Endothelial cell of umbilical vein (primary cell): ENCODE measurements around the gene LBR. TPM values are rescaled to one million over a fixed set of nuclear protein-coding genes. Genes with fewer than 3 reads are reported as not detected.

Experiments
- BruUV-seq: library from RNA; stranded (reverse); fragments of 400-500 nt; replicated peaks from 2 replicates; lab custom pipeline; 2021; lab: Mats Ljungman, UMichigan
- CTCF ChIA-PET: fragments of 300-600, 350-600 bp; sonication (Branson Sonifier 250); formaldehyde crosslinking; loops from one replicate; lab custom pipeline; 2021; ENCODE audit warnings: antibody characterized with exemption, inconsistent platforms; lab: Charles Lee
- POLR2A ChIA-PET: fragments of 300-600, 350-600 bp; sonication (Branson Sonifier 250); formaldehyde crosslinking; loops from one replicate; lab custom pipeline; 2021; ENCODE audit warnings: antibody characterized with exemption, inconsistent platforms; lab: Charles Lee
- DNase-seq: peaks from one replicate; pipeline ENCODE4 v3.0.0-alpha.2; 2011; ENCODE audit warnings: low read depth, low spot score
- FAIRE-seq: peaks from 2 replicates; lab custom pipeline; 2011; peaks lifted over from hg19 to GRCh38; lab: Jason Lieb, UNC
- H2AFZ ChIP-seq: 2 replicates; pipeline ENCODE4 v1.6.0; 2012; ENCODE audit warnings: low read depth, low read length, control low read depth, inconsistent platforms
- H3K27ac ChIP-seq: 2 replicates; pipeline ENCODE4 v1.5.1; 2011; ENCODE audit warnings: low read depth, mild to moderate bottlenecking, control low read depth, low read length, moderate library complexity; ENCODE audit not compliant: insufficient read depth
- H3K27me3 ChIP-seq, 2 experiments: 2 replicates each; pipeline versions ENCODE4 v1.6.0 to v1.6.1; 2011; ENCODE audit warnings: low read length in 2 of 2, mixed read lengths in 1 of 2; ENCODE audit not compliant: control insufficient read depth in 2 of 2, insufficient read depth in 2 of 2
- H3K36me3 ChIP-seq, 2 experiments: 2 replicates in 1 of 2; 3 replicates in 1 of 2; pipeline ENCODE4 v1.5.1; 2011; ENCODE audit warnings: low read length in 2 of 2, mild to moderate bottlenecking in 1 of 2, moderate library complexity in 1 of 2; ENCODE audit not compliant: control insufficient read depth in 2 of 2, insufficient read depth in 2 of 2; ENCODE audit errors: extremely low read depth in 1 of 2
- H3K4me1 ChIP-seq: 3 replicates; pipeline ENCODE4 v1.5.1; 2011; ENCODE audit warnings: mild to moderate bottlenecking, low read length; ENCODE audit not compliant: control insufficient read depth, insufficient read depth; ENCODE audit errors: extremely low read depth
- H3K4me2 ChIP-seq: 2 replicates; pipeline ENCODE4 v1.6.1; 2011; ENCODE audit warnings: low read length, control low read depth, mixed read lengths; ENCODE audit not compliant: insufficient read depth
- H3K4me3 ChIP-seq, 3 experiments: fragments of 200-600 bp in 1 of 3; sonication (generic), shearing (Covaris generic) in 1 of 3; replicated peaks in 1 of 3; 2 replicates each; pipeline ENCODE4 v1.5.1; 2011 to 2016; ENCODE audit warnings: control low read depth in 3 of 3, low read length in 3 of 3, mild to moderate bottlenecking in 2 of 3, inconsistent platforms in 1 of 3, low read depth in 1 of 3, moderate library complexity in 1 of 3; ENCODE audit not compliant: insufficient read depth in 1 of 3
- H3K79me2 ChIP-seq: 2 replicates; pipeline ENCODE4 v1.6.0; 2012; ENCODE audit warnings: low read length, inconsistent platforms; ENCODE audit not compliant: control insufficient read depth, insufficient read depth
- H3K9ac ChIP-seq: replicated peaks from 2 replicates; pipeline ENCODE3; 2011; ENCODE audit warnings: low read length, control low read depth; ENCODE audit not compliant: insufficient read depth; ENCODE audit errors: extremely low read depth
- H3K9me1 ChIP-seq: replicated peaks from 3 replicates; pipeline ENCODE4 v1.6.0; 2011; ENCODE audit warnings: mild to moderate bottlenecking, low read length; ENCODE audit not compliant: control insufficient read depth, insufficient read depth; ENCODE audit errors: extremely low read depth
- H3K9me3 ChIP-seq: replicated peaks from 2 replicates; pipeline ENCODE4 v1.5.1; 2012; ENCODE audit warnings: low read length, inconsistent platforms; ENCODE audit not compliant: control insufficient read depth, insufficient read depth
- H4K20me1 ChIP-seq: replicated peaks from 2 replicates; pipeline ENCODE3; 2011; ENCODE audit warnings: mild to moderate bottlenecking, low read length; ENCODE audit not compliant: control insufficient read depth, insufficient read depth; ENCODE audit errors: extremely low read depth
- EZH2 ChIP-seq: IDR thresholded peaks from 2 replicates; pipeline ENCODE4 v1.6.1; 2012; ENCODE audit warnings: borderline replicate concordance, low read depth, mild to moderate bottlenecking, moderate library complexity, low read length, inconsistent platforms; ENCODE audit not compliant: severe bottlenecking
- FOS ChIP-seq: IDR thresholded peaks from 2 replicates; pipeline ENCODE4 v1.6.1; 2011; ENCODE audit warnings: mild to moderate bottlenecking, low read length, moderate library complexity, borderline replicate concordance; ENCODE audit not compliant: insufficient read depth
- GATA2 ChIP-seq: IDR thresholded peaks from 2 replicates; pipeline ENCODE4 v1.7.0; 2011; ENCODE audit warnings: low read depth, mild to moderate bottlenecking, moderate library complexity, mixed read lengths, low read length; ENCODE audit not compliant: insufficient read length, insufficient read depth
- POLR2AphosphoS5 ChIP-seq: IDR thresholded peaks from 2 replicates; pipeline ENCODE4 v1.6.1; 2012; ENCODE audit warnings: low read depth, mild to moderate bottlenecking, control low read depth, low read length, moderate library complexity; ENCODE audit not compliant: insufficient read depth
- dilution Hi-C: fragments of 300-500 bp; cut with MboI; formaldehyde crosslinking; loops from one replicate; pipeline ENCODE4 v1.15.0; 2019; ENCODE audit warnings: low sequenced_read_pairs; ENCODE audit not compliant: extremely low pct_ligation_motif_present
- intact Hi-C: fragments of 100-400 bp; cut with micrococcal nuclease; formaldehyde crosslinking; loops from one replicate; pipeline ENCODE4 v1.10.0; 2022
- polyA plus RNA-seq, 4 experiments: library from polyadenylated mRNA; depleted of rRNA in 3 of 4; stranded (reverse) in 3 of 4; unstranded in 1 of 4; fragments of >200 nt; gene quantifications; 2 replicates each; pipeline versions ENCODE4 v1.2.1 to v1.2.3, GENCODE V29; 2011 to 2012; ENCODE audit warnings: missing spikeins in 1 of 4
- total RNA-seq: library from RNA; stranded (reverse); gene quantifications from 2 replicates; pipeline ENCODE4 v1.2.3, GENCODE V29; 2021

LBR gene
- total and polyA plus RNA-seq, 2 donors (not counting 3 experiments of a cell fraction or from before 2014, with no cell fraction given): 53.9 to 119 TPM

GRCh38 chr1:225361176-225361575, 66.7 kb downstream of the LBR start:
- no peaks in the 10 kb centered on the region for H3K4me1 ChIP-seq
- BruUV-seq: no TSS peak
- intact Hi-C loops (no loop called here), dilution Hi-C loops (no loop called here)
- no peaks in the 10 kb centered on the region for H3K36me3 ChIP-seq
- ChIA-PET CTCF (interaction anchor here (1.1 kb wide), 1 partner anchor 43 kb away, joined by 4 read pairs; no protein-coding TSS in a partner anchor), POLR2A (no interaction called here)
- no peaks in the 10 kb centered on the region for H3K9me1 ChIP-seq
- H3K9ac ChIP-seq: no peak overlapping the region
- FAIRE-seq (no peak), DNase-seq (no peak)
- H3K4me3 ChIP-seq: no peak overlapping the region
- TF ChIP-seq FOS (no peak), POLR2AphosphoS5 (no peak)
- no peak overlapping the region for H3K27ac ChIP-seq
- H3K4me2 ChIP-seq: no peak overlapping the region
- H2AFZ ChIP-seq: no peak overlapping the region
- H3K79me2 ChIP-seq: no peaks in the 10 kb centered on the region
- H3K27me3 ChIP-seq: peaks cover 2 to 4% of the 10 kb centered on the region in 2 experiments
- no peaks in the 10 kb centered on the region for H4K20me1 ChIP-seq
- no peaks in the 10 kb centered on the region for H3K9me3 ChIP-seq

GRCh38 chr1:225360119-225360518, 67.7 kb downstream of the LBR start:
- no peak overlapping the region for H3K4me3 ChIP-seq
- no peaks in the 10 kb centered on the region for H3K79me2 ChIP-seq
- H3K27me3 ChIP-seq: peaks cover 2 to 4% of the 10 kb centered on the region in 2 experiments
- H3K4me1 ChIP-seq: no peaks in the 10 kb centered on the region
- no peaks in the 10 kb centered on the region for H3K36me3 ChIP-seq
- no peak overlapping the region for H2AFZ ChIP-seq
- ChIA-PET POLR2A (no interaction called here), CTCF (no interaction called here)
- intact Hi-C loops (no loop called here), dilution Hi-C loops (no loop called here)
- H3K9me3 ChIP-seq: no peaks in the 10 kb centered on the region
- H3K9ac ChIP-seq: no peak overlapping the region
- H3K4me2 ChIP-seq: no peak overlapping the region
- no peak for DNase-seq
- no peaks in the 10 kb centered on the region for H4K20me1 ChIP-seq
- FAIRE-seq: no peak
- TF ChIP-seq POLR2AphosphoS5: no peak
- no peak for TF ChIP-seq EZH2
- no peak for TF ChIP-seq GATA2
- BruUV-seq: no TSS peak
- no peaks in the 10 kb centered on the region for H3K9me1 ChIP-seq
- H3K27ac ChIP-seq: no peak overlapping the region
